Nephron (organoid): ENCODE data around the gene POU6F1.

Experiments used
- H3K27ac Mint-ChIP-seq, 3 experiments: 2 replicates each; pipeline ENCODE4 v1.8.0; 2020; ENCODE audit warnings: mixed read lengths in 3 of 3, mild to moderate bottlenecking in 2 of 3, moderate library complexity in 1 of 3
- H3K27me3 Mint-ChIP-seq: 2 replicates; pipeline ENCODE4 v1.8.0; 2021; ENCODE audit warnings: low read depth, mild to moderate bottlenecking, moderate library complexity, mixed read lengths
- H3K36me3 Mint-ChIP-seq: 2 replicates; pipeline ENCODE4 v1.8.0; 2020; ENCODE audit warnings: low read depth, mixed read lengths
- H3K4me1 Mint-ChIP-seq: 2 replicates; pipeline ENCODE4 v1.8.0; 2020; ENCODE audit warnings: mixed read lengths
- H3K4me3 Mint-ChIP-seq, 3 experiments: 2 replicates each; pipeline ENCODE4 v1.8.0; 2020; ENCODE audit warnings: mild to moderate bottlenecking in 3 of 3, mixed read lengths in 3 of 3, moderate library complexity in 2 of 3
- H3K9me3 Mint-ChIP-seq: 2 replicates; pipeline ENCODE4 v1.8.0; 2020; ENCODE audit warnings: mixed read lengths
- CTCF ChIP-seq, 3 experiments: fragments of 200-600 bp; sonication (generic); IDR thresholded peaks; one replicate each; pipeline ENCODE4 v1.5.0; 2021; ENCODE audit warnings: antibody characterized with exemption in 3 of 3; ENCODE audit not compliant: unreplicated experiment in 3 of 3

POU6F1 gene

GRCh38 chr12:51163795-51164194, 54.1 kb downstream of the POU6F1 start:
- H3K9me3 Mint-ChIP-seq = no peaks in the 10 kb centered on the region
- H3K4me1 Mint-ChIP-seq = peaks cover 10% of the 10 kb centered on the region
- TF ChIP-seq CTCF (IDR thresholded peaks at IDR 0.05; ENCODE audit: unreplicated experiment in 3 of 3) = no peak
- H3K27ac Mint-ChIP-seq = no peak overlapping the region
- H3K27me3 Mint-ChIP-seq = no peaks in the 10 kb centered on the region
- no peak overlapping the region for H3K4me3 Mint-ChIP-seq
- peaks cover 30% of the 10 kb centered on the region for H3K36me3 Mint-ChIP-seq

- H3K27me3 Mint-ChIP-seq = no peaks in the 10 kb centered on the region
- H3K9me3 Mint-ChIP-seq = no peaks in the 10 kb centered on the region
- H3K27ac Mint-ChIP-seq = no peak overlapping the region
- peaks cover 10% of the 10 kb centered on the region for H3K4me1 Mint-ChIP-seq
- H3K36me3 Mint-ChIP-seq = peaks cover 26% of the 10 kb centered on the region
- H3K4me3 Mint-ChIP-seq = no peak overlapping the region
- no peak for TF ChIP-seq CTCF (IDR thresholded peaks at IDR 0.05; ENCODE audit: unreplicated experiment in 3 of 3)
Observed at GRCh38 chr12:51162217-51162616, 55.6 kb downstream of the POU6F1 start.

- TF ChIP-seq CTCF (IDR thresholded peaks at IDR 0.05; ENCODE audit: unreplicated experiment in 3 of 3) = no peak
- peak overlapping the region in 1 of 3 experiments; percentile 7 for H3K27ac Mint-ChIP-seq
- H3K9me3 Mint-ChIP-seq = no peaks in the 10 kb centered on the region
- no peak overlapping the region for H3K4me3 Mint-ChIP-seq
- no peaks in the 10 kb centered on the region for H3K27me3 Mint-ChIP-seq
- peaks cover 5% of the 10 kb centered on the region for H3K4me1 Mint-ChIP-seq
- H3K36me3 Mint-ChIP-seq = peaks cover 21% of the 10 kb centered on the region
Observed at GRCh38 chr12:51160814-51161459, 56.9 kb downstream of the POU6F1 start.

GRCh38 chr12:51156245-51156765, 61.6 kb downstream of the POU6F1 start:
- H3K36me3 Mint-ChIP-seq = peaks cover 4% of the 10 kb centered on the region
- no peak overlapping the region for H3K4me3 Mint-ChIP-seq
- no peaks in the 10 kb centered on the region for H3K9me3 Mint-ChIP-seq
- no peaks in the 10 kb centered on the region for H3K27me3 Mint-ChIP-seq
- TF ChIP-seq CTCF (IDR thresholded peaks at IDR 0.05; ENCODE audit: unreplicated experiment in 3 of 3) = no peak
- H3K27ac Mint-ChIP-seq = no peak overlapping the region
- H3K4me1 Mint-ChIP-seq = peaks cover 5% of the 10 kb centered on the region

- no peaks in the 10 kb centered on the region for H3K27me3 Mint-ChIP-seq
- no peak for TF ChIP-seq CTCF (IDR thresholded peaks at IDR 0.05; ENCODE audit: unreplicated experiment in 3 of 3)
Observed at GRCh38 chr12:51152953-51153352, 64.9 kb downstream of the POU6F1 start.

GRCh38 chr12:51150777-51151176, 67.1 kb downstream of the POU6F1 start:
- Mint-ChIP-seq H3K27ac (no peak overlapping the region), H3K4me1 (no peaks in the 10 kb centered on the region)
- TF ChIP-seq CTCF (IDR thresholded peaks at IDR 0.05; ENCODE audit: unreplicated experiment in 3 of 3) = no peak

More at GRCh38 chr12:51152953-51153352, 64.9 kb downstream of the POU6F1 start:
- Mint-ChIP-seq H3K27ac (no peak overlapping the region), H3K9me3 (no peaks in the 10 kb centered on the region), H3K4me3 (no peak overlapping the region), H3K36me3 (peaks cover 7% of the 10 kb centered on the region), H3K4me1 (no peaks in the 10 kb centered on the region)

More at GRCh38 chr12:51150777-51151176, 67.1 kb downstream of the POU6F1 start:
- H3K36me3 Mint-ChIP-seq = peaks cover 16% of the 10 kb centered on the region
- H3K4me3 Mint-ChIP-seq = no peak overlapping the region
- no peaks in the 10 kb centered on the region for H3K9me3 Mint-ChIP-seq
- H3K27me3 Mint-ChIP-seq = no peaks in the 10 kb centered on the region
